Activated CD8-positive, alpha-beta memory T cell treated with anti-CD3 and anti-CD28 coated beads, Interleukin-2, amount 10 ng/mL, durations not matched to agents 7 days and 5 days (primary cell): ENCODE data around the gene TRIM16. TPM values are rescaled to one million over a fixed set of nuclear protein-coding genes. Genes with fewer than 3 reads are reported as not detected.
"Not testable (repeated sequence)": the region's sequence is repeated elsewhere in the genome, so short reads cannot be mapped to it uniquely, and the experiment has no call there.

Source experiments
- ATAC-seq: fragments of 150-1000 bp; cut with Tn5 transposase; one replicate; pipeline ENCODE4 v1.10.0; 2021; ENCODE audit warnings: moderate library complexity
- CTCF ChIA-PET: fragments of 350-600 bp; sonication (Branson Sonifier 250); formaldehyde crosslinking; loops from one replicate; lab custom pipeline; 2021; ENCODE audit warnings: antibody characterized with exemption; lab: Charles Lee
- DNase-seq: peaks from one replicate; pipeline ENCODE4 v3.0.0-alpha.2; 2020
- H3K27ac Mint-ChIP-seq: one replicate; pipeline ENCODE4 v1.8.0; 2021; ENCODE audit warnings: mild to moderate bottlenecking, mixed read lengths
- H3K27me3 Mint-ChIP-seq: one replicate; pipeline ENCODE4 v1.8.0; 2021; ENCODE audit warnings: mixed read lengths
- H3K36me3 Mint-ChIP-seq: one replicate; pipeline ENCODE4 v1.8.0; 2021; ENCODE audit warnings: mild to moderate bottlenecking, mixed read lengths
- H3K4me1 Mint-ChIP-seq: one replicate; pipeline ENCODE4 v1.8.0; 2021; ENCODE audit warnings: mixed read lengths
- H3K4me3 Mint-ChIP-seq: one replicate; pipeline ENCODE4 v1.8.0; 2021; ENCODE audit warnings: mild to moderate bottlenecking, moderate library complexity, mixed read lengths
- H3K9me3 Mint-ChIP-seq: one replicate; pipeline ENCODE4 v1.8.0; 2022; ENCODE audit warnings: low read depth, mixed read lengths
- total RNA-seq, 2 experiments: library from RNA; stranded (reverse); gene quantifications; one replicate each; pipeline ENCODE4 v1.2.3, GENCODE V29; 2021

TRIM16 gene
- total RNA-seq, 2 experiments from 2014 or later, result 6.4 to 10.2 TPM

- ATAC-seq, H3K4me1 Mint-ChIP-seq, H3K9me3 Mint-ChIP-seq, H3K36me3 Mint-ChIP-seq, DNase-seq, H3K4me3 Mint-ChIP-seq, H3K27me3 Mint-ChIP-seq, H3K27ac Mint-ChIP-seq, CTCF ChIA-PET: not testable (repeated sequence)
These were observed 62.0 kb downstream of the TRIM16 start for GRCh38 chr17:15622124-15622523.

- H3K27me3 Mint-ChIP-seq, H3K4me3 Mint-ChIP-seq, ATAC-seq, H3K36me3 Mint-ChIP-seq, H3K9me3 Mint-ChIP-seq, CTCF ChIA-PET, H3K4me1 Mint-ChIP-seq, H3K27ac Mint-ChIP-seq, DNase-seq: not testable (repeated sequence)
These were observed 64.6 kb downstream of the TRIM16 start, which contains the start of gene FBXW10B for GRCh38 chr17:15619331-15620058. Gene FBXW10B, minus strand, starts transcription at chr17:15619704. Its CDS starts 192 bp downstream, at chr17:15619512.

GRCh38 chr17:15616828-15617227 lies 67.3 kb downstream of the TRIM16 start:
- H3K27me3 Mint-ChIP-seq, H3K27ac Mint-ChIP-seq, ATAC-seq, DNase-seq, H3K36me3 Mint-ChIP-seq, CTCF ChIA-PET, H3K4me1 Mint-ChIP-seq, H3K4me3 Mint-ChIP-seq, H3K9me3 Mint-ChIP-seq: not testable (repeated sequence)

- DNase-seq, H3K9me3 Mint-ChIP-seq, CTCF ChIA-PET, H3K36me3 Mint-ChIP-seq, H3K4me1 Mint-ChIP-seq, H3K27me3 Mint-ChIP-seq, ATAC-seq, H3K27ac Mint-ChIP-seq, H3K4me3 Mint-ChIP-seq: not testable (repeated sequence)
These were observed 68.3 kb downstream of the TRIM16 start for GRCh38 chr17:15615850-15616249.

GRCh38 chr17:15613111-15613510 lies 71.0 kb downstream of the TRIM16 start:
- not testable (repeated sequence) for H3K4me1 Mint-ChIP-seq, H3K27me3 Mint-ChIP-seq

GRCh38 chr17:15592960-15593359 lies 91.2 kb downstream of the TRIM16 start:
- H3K27ac Mint-ChIP-seq, H3K27me3 Mint-ChIP-seq, CTCF ChIA-PET, H3K36me3 Mint-ChIP-seq, DNase-seq, ATAC-seq, H3K9me3 Mint-ChIP-seq, H3K4me3 Mint-ChIP-seq: not testable (repeated sequence)
- H3K4me1 Mint-ChIP-seq, result peaks cover 28% of the 10 kb centered on the region

More at GRCh38 chr17:15613111-15613510, 71.0 kb downstream of the TRIM16 start:
- H3K4me3 Mint-ChIP-seq, CTCF ChIA-PET, DNase-seq, H3K36me3 Mint-ChIP-seq, ATAC-seq, H3K27ac Mint-ChIP-seq, H3K9me3 Mint-ChIP-seq: not testable (repeated sequence)

GRCh38 chr17:15591986-15592385 lies 92.1 kb downstream of the TRIM16 start:
- CTCF ChIA-PET, H3K27me3 Mint-ChIP-seq, H3K36me3 Mint-ChIP-seq, H3K27ac Mint-ChIP-seq, DNase-seq, H3K4me3 Mint-ChIP-seq, ATAC-seq, H3K9me3 Mint-ChIP-seq: not testable (repeated sequence)
- peaks cover 28% of the 10 kb centered on the region for H3K4me1 Mint-ChIP-seq

- ATAC-seq, H3K9me3 Mint-ChIP-seq, H3K27me3 Mint-ChIP-seq, H3K4me3 Mint-ChIP-seq, CTCF ChIA-PET, DNase-seq: not testable (repeated sequence)
- peak overlapping the region; percentile 81 for H3K27ac Mint-ChIP-seq
- H3K4me1 Mint-ChIP-seq, result peaks cover 28% of the 10 kb centered on the region
- peaks cover 16% of the 10 kb centered on the region for H3K36me3 Mint-ChIP-seq
These were observed 93.3 kb downstream of the TRIM16 start for GRCh38 chr17:15590844-15591243.

GRCh38 chr17:15589544-15590536 lies 94.3 kb downstream of the TRIM16 start:
- H3K27me3 Mint-ChIP-seq, H3K9me3 Mint-ChIP-seq, CTCF ChIA-PET: not testable (repeated sequence)
- peak overlapping the region; percentile 86 for H3K27ac Mint-ChIP-seq
- H3K36me3 Mint-ChIP-seq, result peaks cover 16% of the 10 kb centered on the region
- DNase-seq (peak; percentile 75), ATAC-seq (peak; percentile 79)
- H3K4me3 Mint-ChIP-seq, result peak overlapping the region; percentile 63
- peaks cover 28% of the 10 kb centered on the region for H3K4me1 Mint-ChIP-seq

- H3K27me3 Mint-ChIP-seq, H3K27ac Mint-ChIP-seq, DNase-seq, CTCF ChIA-PET, H3K4me3 Mint-ChIP-seq, H3K9me3 Mint-ChIP-seq, ATAC-seq: not testable (repeated sequence)
- peaks cover 16% of the 10 kb centered on the region for H3K36me3 Mint-ChIP-seq
- H3K4me1 Mint-ChIP-seq, result peaks cover 25% of the 10 kb centered on the region
These were observed 96.1 kb downstream of the TRIM16 start for GRCh38 chr17:15588017-15588416.

- CTCF ChIA-PET, H3K9me3 Mint-ChIP-seq, H3K4me3 Mint-ChIP-seq, DNase-seq, H3K4me1 Mint-ChIP-seq, ATAC-seq, H3K27ac Mint-ChIP-seq, H3K27me3 Mint-ChIP-seq: not testable (repeated sequence)
- peaks cover 11% of the 10 kb centered on the region for H3K36me3 Mint-ChIP-seq
These were observed 100.8 kb downstream of the TRIM16 start for GRCh38 chr17:15583313-15583712.

- H3K4me1 Mint-ChIP-seq, H3K4me3 Mint-ChIP-seq, H3K27me3 Mint-ChIP-seq, DNase-seq, ATAC-seq, H3K27ac Mint-ChIP-seq, CTCF ChIA-PET, H3K9me3 Mint-ChIP-seq, H3K36me3 Mint-ChIP-seq: not testable (repeated sequence)
These were observed 102.6 kb downstream of the TRIM16 start for GRCh38 chr17:15581462-15581861.
